Measurements from ENCODE around the gene SH2D3A.

DNA sequence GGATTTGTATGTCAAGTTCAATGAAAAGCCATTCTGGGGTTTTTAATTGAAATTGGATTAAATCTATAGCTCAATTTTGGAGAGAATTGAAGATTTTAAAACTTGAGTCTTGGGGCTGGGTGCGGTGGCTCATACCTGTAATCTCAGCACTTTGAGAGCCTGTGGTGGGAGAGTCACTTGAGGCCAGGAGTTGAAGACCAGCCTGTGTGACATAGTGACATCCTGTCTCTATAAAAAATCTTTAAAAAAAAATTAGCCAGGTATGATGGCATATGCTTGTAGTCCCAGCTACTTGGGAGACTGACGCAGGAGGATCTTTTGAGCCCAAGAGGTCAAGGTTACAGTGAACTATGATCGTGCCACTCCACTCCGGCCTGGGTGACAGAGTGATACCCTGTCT lies 46.4 kb upstream of the SH2D3A start:
- TF ChIP-seq, protein P1, sequence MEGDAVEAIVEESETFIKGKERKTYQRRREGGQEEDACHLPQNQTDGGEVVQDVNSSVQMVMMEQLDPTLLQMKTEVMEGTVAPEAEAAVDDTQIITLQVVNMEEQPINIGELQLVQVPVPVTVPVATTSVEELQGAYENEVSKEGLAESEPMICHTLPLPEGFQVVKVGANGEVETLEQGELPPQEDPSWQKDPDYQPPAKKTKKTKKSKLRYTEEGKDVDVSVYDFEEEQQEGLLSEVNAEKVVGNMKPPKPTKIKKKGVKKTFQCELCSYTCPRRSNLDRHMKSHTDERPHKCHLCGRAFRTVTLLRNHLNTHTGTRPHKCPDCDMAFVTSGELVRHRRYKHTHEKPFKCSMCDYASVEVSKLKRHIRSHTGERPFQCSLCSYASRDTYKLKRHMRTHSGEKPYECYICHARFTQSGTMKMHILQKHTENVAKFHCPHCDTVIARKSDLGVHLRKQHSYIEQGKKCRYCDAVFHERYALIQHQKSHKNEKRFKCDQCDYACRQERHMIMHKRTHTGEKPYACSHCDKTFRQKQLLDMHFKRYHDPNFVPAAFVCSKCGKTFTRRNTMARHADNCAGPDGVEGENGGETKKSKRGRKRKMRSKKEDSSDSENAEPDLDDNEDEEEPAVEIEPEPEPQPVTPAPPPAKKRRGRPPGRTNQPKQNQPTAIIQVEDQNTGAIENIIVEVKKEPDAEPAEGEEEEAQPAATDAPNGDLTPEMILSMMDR (IDR thresholded peaks at IDR 0.05), result no peak
- no peak for TF ChIP-seq POLR2A (IDR thresholded peaks at IDR 0.05)
